HG02981 (cell line): ENCODE results near the gene ALDOC.
A peak's percentile ranks its signal among the peaks of the same experiment; 100 is the strongest.
"Not testable (repeated sequence)": the region's sequence is repeated elsewhere in the genome, so short reads cannot be mapped to it uniquely, and the experiment has no call there.

Experiments used
- ATAC-seq: cut with Tn5 transposase; IDR thresholded peaks from one replicate; pipeline ENCODE4 v1.9.1; 2021; ENCODE audit warnings: mild to moderate bottlenecking, moderate library complexity; ENCODE audit not compliant: unreplicated experiment

The ALDOC gene

DNA sequence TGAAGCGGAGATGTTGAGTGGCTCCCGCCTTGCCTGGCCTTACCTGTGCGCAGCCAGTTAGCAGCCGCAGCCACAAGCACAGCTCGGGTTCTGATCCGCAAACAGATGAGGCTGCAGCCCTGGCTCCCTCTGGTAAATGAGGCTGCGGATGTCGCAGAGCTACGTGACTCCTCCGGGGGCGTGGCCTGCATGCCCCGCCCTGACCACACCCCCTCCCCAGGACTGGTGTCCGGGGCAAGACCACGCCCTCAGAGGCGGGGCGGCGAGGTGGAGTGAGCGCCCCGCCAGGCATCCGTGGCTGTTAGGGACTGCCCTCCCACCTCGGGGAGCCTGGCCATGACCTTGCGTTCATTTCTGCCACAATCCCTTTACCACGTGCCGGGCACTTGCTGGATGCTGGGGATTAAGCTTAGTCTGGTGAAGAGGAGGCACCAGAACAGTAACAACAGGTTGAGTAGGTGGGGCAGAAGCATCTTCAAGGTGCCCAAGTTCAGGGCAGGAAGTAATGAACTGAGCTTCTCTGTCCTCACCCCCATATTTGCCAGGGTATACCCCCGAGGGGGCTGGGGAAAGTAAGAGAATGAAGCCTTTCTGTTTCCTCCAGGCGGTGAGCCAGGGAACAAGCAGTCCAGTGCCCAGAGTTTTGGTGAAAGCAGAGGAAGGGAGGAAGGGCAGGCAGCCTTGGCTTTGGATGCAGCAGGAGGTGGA lies at the start of gene ALDOC:
Gene ALDOC, minus strand, starts transcription at position 138 of the 708 bp plus-strand sequence. CDS start 1,363 bp downstream, outside the sequence.
- peak; percentile 84 for ATAC-seq

DNA sequence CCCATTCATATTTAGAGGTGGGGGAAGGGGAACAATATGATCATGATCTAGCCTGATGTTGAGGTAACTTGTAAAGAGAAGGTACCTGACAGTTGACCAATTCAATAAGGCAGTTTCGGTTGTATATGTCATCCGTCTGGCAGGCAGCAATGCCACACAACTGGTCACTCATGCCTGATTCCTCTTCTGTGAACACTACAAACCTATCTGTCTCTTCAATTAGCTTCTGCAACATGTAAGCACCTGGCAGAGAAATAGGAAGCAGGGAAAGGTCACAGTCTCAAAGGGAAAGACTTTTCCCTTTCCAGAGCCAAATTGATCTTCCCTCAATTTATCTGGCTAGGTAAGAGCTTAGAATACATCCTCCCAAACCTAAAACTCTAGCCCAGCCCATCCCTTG lies 47.5 kb upstream of the ALDOC start:
- no peak for ATAC-seq

GRCh38 chr17:28623696-28624095 lies 47.0 kb upstream of the ALDOC start:
- no peak for ATAC-seq

GRCh38 chr17:28622186-28622585 lies 45.5 kb upstream of the ALDOC start:
- no peak for ATAC-seq

- ATAC-seq: no peak
Measured at GRCh38 chr17:28620010-28620409, 43.3 kb upstream of the ALDOC start.

DNA sequence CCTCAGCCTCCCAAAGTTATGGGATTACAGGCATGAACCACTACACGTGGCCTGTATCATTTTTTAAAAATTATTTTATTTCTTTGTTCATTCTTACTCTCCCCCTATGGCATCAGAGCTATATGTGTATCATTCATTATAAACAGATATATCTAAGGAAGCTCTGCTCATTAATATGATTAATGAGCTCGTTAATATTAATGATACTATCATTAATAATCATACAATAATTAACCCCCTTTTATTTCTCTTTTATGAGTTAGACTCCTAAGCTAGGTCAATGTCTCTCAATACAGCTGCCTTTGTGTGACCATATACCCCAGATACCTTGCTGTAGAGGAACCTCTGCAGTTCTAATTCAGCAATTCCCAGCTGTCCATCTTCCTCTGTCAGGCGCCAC lies 41.8 kb upstream of the ALDOC start:
- ATAC-seq: no peak

DNA sequence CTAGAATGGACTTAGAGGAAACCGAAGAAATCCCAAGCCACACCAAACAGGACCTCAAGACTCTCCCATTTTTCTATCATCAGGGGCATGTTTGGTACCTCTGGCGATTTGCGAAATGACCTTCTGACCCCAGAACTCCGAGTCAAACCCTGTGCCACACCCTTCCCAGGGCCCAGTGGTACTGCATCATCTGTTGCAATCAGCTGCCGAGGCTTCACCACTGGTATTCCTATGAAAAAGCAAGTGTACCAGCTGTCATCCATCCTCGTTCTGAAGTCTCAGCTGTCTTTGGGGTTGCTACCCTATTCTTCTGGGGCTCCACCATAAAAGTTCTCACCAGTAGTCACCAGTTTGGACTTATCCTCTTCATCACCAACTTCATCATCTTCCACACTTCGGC lies 39.6 kb upstream of the ALDOC start:
- no peak for ATAC-seq

DNA sequence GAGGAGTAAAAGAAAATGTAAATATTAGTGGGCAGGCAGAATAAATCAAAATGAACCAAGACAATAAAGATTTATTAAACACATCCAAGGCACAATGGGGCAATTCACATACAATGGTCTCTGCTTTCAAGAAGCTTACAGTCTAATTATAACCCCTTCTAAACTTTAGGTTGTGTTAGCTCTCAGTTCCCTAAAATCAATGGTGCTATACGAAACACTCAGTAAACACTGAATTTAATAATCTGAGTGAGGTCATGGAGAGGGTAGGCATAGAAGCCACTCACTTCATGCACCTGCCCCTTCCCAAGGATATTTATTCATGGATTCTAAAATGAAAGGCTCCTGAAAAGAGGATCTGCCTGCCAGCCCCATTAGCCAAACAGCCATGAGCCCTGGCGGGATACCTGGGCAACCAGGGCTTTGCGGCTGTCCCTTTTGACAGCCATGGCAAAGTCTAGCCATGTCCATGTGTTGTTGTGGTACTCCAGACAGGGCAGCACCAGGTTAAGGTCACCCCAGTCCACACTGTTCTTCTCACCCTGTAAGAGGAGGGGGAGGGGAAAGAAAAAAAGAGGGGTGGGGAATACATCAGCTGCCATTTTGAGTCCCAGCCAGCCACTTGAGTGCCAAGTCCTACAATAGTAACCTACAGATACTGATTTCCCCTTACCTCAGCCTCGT lies 38.7 kb upstream of the ALDOC start:
- no peak for ATAC-seq

- no peak for ATAC-seq
Measured at GRCh38 chr17:28613931-28614381, 37.3 kb upstream of the ALDOC start, which contains the start of gene RSKR. TSS of gene RSKR (minus strand) at chr17:28614185. CDS start at chr17:28614161, 24 bp downstream.

DNA sequence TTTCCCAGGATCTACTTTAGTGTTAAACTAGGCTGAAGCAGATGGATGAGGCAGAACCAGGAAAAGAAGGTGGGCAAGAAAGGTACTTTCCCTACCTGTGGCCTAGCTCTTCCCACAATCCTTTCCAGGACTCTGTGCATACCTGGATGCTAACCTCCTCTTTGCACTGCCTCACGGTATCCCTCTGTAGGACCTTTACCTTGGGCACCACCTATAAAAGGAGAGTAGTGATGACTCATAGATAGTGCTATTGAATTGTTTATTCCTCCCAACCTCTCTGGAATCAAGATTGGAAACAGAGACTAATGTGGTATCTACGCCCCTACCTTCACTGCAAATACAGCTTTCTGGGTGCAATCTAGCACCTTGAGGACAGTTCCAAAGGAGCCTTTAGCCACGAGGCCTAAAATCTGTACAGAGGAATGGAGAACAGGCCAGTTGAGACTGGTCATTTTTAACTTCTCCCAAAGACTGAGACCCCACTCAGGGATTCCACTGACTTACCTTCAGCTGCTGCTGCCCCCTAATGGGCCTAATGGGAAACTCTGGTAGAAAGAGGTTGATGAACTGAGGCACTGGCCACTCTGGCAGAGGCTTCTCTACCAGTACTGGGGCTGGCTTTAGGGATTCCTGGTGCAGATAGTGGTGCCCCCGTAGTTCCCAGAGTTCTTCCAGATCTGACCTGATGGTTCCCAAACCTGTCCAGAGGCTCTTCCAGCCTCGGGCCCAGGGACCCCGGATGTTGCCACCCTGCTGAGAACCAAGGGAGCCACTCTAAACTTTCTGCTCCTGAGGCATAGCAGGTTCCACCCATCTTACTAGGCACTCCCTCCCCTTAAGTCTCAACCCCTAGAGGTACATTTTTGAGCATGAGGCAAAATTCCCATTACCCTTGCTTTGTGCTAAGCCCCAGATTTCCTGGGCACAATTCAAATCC lies 36.5 kb upstream of the ALDOC start:
- ATAC-seq: no peak

GRCh38 chr17:28612531-28612930 lies 35.8 kb upstream of the ALDOC start:
- ATAC-seq: no peak

GRCh38 chr17:28610376-28610775 lies 33.7 kb upstream of the ALDOC start:
- ATAC-seq: no peak

DNA sequence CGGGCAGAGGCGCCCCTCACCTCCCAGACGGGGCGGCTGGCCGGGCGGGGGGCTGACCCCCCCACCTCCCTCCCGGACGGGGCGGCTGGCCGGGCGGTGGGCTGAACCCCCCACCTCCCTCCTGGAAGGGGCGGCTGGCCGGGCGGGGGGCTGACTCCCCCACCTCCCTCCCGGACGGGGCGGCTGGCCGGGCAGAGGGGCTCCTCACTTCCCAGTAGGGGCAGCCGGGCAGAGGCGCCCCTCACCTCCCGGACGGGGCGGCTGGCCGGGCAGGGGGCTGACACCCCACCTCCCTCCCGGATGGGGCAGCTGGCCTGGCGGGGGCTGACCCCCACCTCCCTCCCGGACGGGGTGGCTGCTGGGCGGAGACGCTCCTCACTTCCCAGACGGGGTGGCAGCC lies 27.3 kb upstream of the ALDOC start:
- ATAC-seq: not testable (repeated sequence)

GRCh38 chr17:28599311-28600184 lies 22.9 kb upstream of the ALDOC start:
- ATAC-seq: peak; percentile 43

GRCh38 chr17:28598799-28599310 lies 22.2 kb upstream of the ALDOC start, which contains the start of gene SPAG5:
TSS of gene SPAG5 (minus strand) at chr17:28599025. CDS start at chr17:28598946, 79 bp downstream.
- peak; percentile 80 for ATAC-seq

DNA sequence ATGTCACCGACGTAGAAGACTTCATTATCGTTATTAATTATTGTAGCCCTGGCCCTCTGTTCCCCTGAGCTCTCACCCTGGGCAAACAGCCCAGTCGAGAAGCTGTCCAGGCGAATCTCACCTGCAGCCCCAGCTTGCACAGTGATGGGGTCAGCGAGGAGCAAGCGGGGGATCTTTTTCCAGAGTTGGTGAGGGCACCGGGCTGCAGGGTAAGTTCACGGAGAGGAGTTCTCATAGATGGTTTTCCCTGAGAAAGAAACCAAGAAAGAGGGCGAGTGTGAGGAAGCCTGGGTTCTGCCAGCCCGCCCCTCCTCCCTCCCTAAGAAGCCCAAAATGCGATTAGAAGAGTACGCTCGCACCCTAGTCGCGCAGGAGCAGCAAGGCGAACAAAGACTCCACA lies 21.7 kb upstream of the ALDOC start:
- ATAC-seq: no peak

DNA sequence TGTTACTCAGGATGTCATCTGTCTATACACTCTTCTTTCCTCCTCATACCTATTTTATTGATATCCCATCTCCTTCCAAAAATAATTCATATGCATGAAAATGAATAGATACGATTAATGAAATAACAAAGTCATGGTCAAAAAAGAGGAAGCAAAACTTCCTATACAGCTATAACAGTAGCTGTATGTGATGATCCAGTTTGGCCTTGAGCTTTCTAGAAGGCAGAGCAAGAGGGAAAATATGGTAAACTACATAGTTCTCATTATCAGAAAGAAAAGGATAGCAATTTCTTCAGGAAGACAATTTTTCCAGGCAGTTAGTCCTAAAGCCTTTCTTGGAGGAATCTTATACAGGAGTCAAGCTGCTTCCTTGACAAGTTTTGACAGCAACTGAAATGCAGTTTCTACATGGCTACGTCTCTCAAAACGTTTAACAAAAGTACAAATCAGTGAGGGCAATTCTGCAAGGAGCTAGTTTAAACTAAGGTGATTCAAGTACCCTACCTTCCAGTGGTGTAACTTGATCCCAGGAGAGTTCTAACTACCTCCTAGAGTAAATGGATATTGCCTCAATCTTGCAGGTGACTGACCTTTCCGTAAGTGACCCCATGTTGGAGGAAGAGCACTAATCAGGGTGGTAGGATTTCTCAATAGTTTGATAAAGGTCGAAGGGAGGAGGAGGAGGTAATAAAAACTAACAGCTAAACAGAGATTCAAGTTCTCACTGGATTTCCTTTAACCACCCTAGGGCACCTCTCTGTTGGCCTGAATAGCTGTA lies 21.1 kb upstream of the ALDOC start:
- ATAC-seq: no peak

GRCh38 chr17:28592260-28592659 lies 15.6 kb upstream of the ALDOC start:
- ATAC-seq: no peak

- no peak for ATAC-seq
Measured at GRCh38 chr17:28585851-28586250, 9.2 kb upstream of the ALDOC start.
